Loucy (cell line): ENCODE data around the gene MBNL1.

Experiments
- H2AFZ ChIP-seq: fragments of 200-600 bp; sonication (generic); 2 replicates; pipeline ENCODE4 v1.6.0; 2016; ENCODE audit warnings: antibody characterized with exemption, mild to moderate bottlenecking, low read length, moderate library complexity
- H3F3A ChIP-seq: fragments of 200-600 bp; 2 replicates; pipeline ENCODE4 v1.6.0; 2016; ENCODE audit warnings: antibody characterized with exemption, low read depth, mild to moderate bottlenecking
- H3K27me3 ChIP-seq: fragments of 200-600 bp; sonication (generic); 2 replicates; pipeline ENCODE4 v1.6.1; 2014; ENCODE audit warnings: low read length, mild to moderate bottlenecking; ENCODE audit not compliant: insufficient read depth, poor library complexity, severe bottlenecking
- H3K36me3 ChIP-seq: fragments of 200-600 bp; sonication (generic); 2 replicates; pipeline ENCODE4 v1.6.1; 2016; ENCODE audit warnings: low read length; ENCODE audit not compliant: insufficient read depth
- H3K4me1 ChIP-seq: fragments of 200-600 bp; sonication (generic); 2 replicates; pipeline ENCODE4 v1.5.1; 2014; ENCODE audit warnings: low read length, mild to moderate bottlenecking; ENCODE audit not compliant: insufficient read depth, poor library complexity, severe bottlenecking
- H3K4me2 ChIP-seq: fragments of 200-600 bp; sonication (generic); 2 replicates; pipeline ENCODE4 v1.6.0; 2014; ENCODE audit warnings: antibody characterized with exemption, low read length, low read depth, mild to moderate bottlenecking; ENCODE audit not compliant: poor library complexity, severe bottlenecking
- H3K4me3 ChIP-seq: fragments of 200-600 bp; sonication (generic); 2 replicates; pipeline ENCODE4 v1.5.1; 2014; ENCODE audit warnings: low read length, mild to moderate bottlenecking, mixed read lengths; ENCODE audit not compliant: poor library complexity, severe bottlenecking
- H3K79me2 ChIP-seq: fragments of 200-600 bp; sonication (generic); 2 replicates; pipeline ENCODE4 v1.6.1; 2014; ENCODE audit warnings: low read length; ENCODE audit not compliant: insufficient read depth
- H3K9ac ChIP-seq: fragments of 200-600 bp; sonication (generic); 2 replicates; pipeline ENCODE4 v1.6.0; 2014; ENCODE audit warnings: mild to moderate bottlenecking, low read depth, low read length, moderate library complexity; ENCODE audit not compliant: poor library complexity, severe bottlenecking
- H3K9me2 ChIP-seq: fragments of 200-600 bp; sonication (generic); replicated peaks from 2 replicates; pipeline ENCODE4 v1.6.1; 2016; ENCODE audit warnings: low read depth, low read length, mixed read lengths
- H3K9me3 ChIP-seq: fragments of 200-600 bp; sonication (generic); 2 replicates; pipeline ENCODE4 v1.6.1; 2014; ENCODE audit warnings: mild to moderate bottlenecking, antibody characterized with exemption, low read length, low read depth; ENCODE audit not compliant: insufficient read depth
- H4K20me1 ChIP-seq: fragments of 200-600 bp; sonication (generic); 2 replicates; pipeline ENCODE4 v1.6.0; 2014; ENCODE audit warnings: antibody characterized with exemption, low read length, mild to moderate bottlenecking; ENCODE audit not compliant: insufficient read depth, poor library complexity, severe bottlenecking
- CTCF ChIP-seq: fragments of 200-600 bp; sonication (generic); conservative IDR thresholded peaks from 2 replicates; pipeline ENCODE4 v1.5.1; 2014; ENCODE audit warnings: mild to moderate bottlenecking, antibody characterized with exemption, low read length
- EZH2phosphoT487 ChIP-seq: fragments of 200-600 bp; IDR thresholded peaks from 2 replicates; pipeline ENCODE4 v1.6.1; 2018; ENCODE audit warnings: antibody characterized with exemption, mild to moderate bottlenecking, moderate library complexity, borderline replicate concordance

Gene MBNL1

GRCh38 chr3:152457500-152458375 is 189.0 kb downstream of the MBNL1 start:
- Histone ChIP-seq H3K9me3 (no peaks in the 10 kb centered on the region), H3K9ac (no peak overlapping the region), H3F3A (no peaks in the 10 kb centered on the region), H3K79me2 (no peaks in the 10 kb centered on the region; the same call in 1 of the 2 replicates), H3K4me2 (no peak overlapping the region), H3K4me1 (peaks cover 10% of the 10 kb centered on the region), H3K4me3 (no peak overlapping the region), H3K27me3 (no peaks in the 10 kb centered on the region), H2AFZ (no peak overlapping the region), H3K36me3 (peaks cover 72% of the 10 kb centered on the region), H3K9me2 (no peaks in the 10 kb centered on the region), H4K20me1 (peaks cover 7% of the 10 kb centered on the region)
- TF ChIP-seq EZH2phosphoT487: no peak
- TF ChIP-seq CTCF: no peak

GRCh38 chr3:152458376-152459117 is 189.8 kb downstream of the MBNL1 start:
- H3K9ac ChIP-seq: no peak overlapping the region
- no peaks in the 10 kb centered on the region for H3K9me2 ChIP-seq
- peaks cover 10% of the 10 kb centered on the region for H3K4me1 ChIP-seq
- no peaks in the 10 kb centered on the region for H3K27me3 ChIP-seq
- no peaks in the 10 kb centered on the region for H3F3A ChIP-seq
- H3K9me3 ChIP-seq: no peaks in the 10 kb centered on the region
- peaks cover 7% of the 10 kb centered on the region for H4K20me1 ChIP-seq
- H3K4me3 ChIP-seq: no peak overlapping the region
- H3K36me3 ChIP-seq: peaks cover 73% of the 10 kb centered on the region
- TF ChIP-seq CTCF (no peak), EZH2phosphoT487 (no peak)
- H3K79me2 ChIP-seq: no peaks in the 10 kb centered on the region; the same call in 1 of the 2 replicates
- no peak overlapping the region for H3K4me2 ChIP-seq
- no peak overlapping the region for H2AFZ ChIP-seq

- Histone ChIP-seq H3K79me2 (no peaks in the 10 kb centered on the region), H3K36me3 (peaks cover 76% of the 10 kb centered on the region), H3K4me2 (no peak overlapping the region), H3K4me1 (peaks cover 10% of the 10 kb centered on the region), H3F3A (no peaks in the 10 kb centered on the region), H3K9me2 (no peaks in the 10 kb centered on the region), H3K9me3 (no peaks in the 10 kb centered on the region), H3K9ac (no peak overlapping the region), H2AFZ (no peak overlapping the region), H3K27me3 (no peaks in the 10 kb centered on the region), H4K20me1 (peaks cover 7% of the 10 kb centered on the region), H3K4me3 (no peak overlapping the region)
- no peak for TF ChIP-seq CTCF
- TF ChIP-seq EZH2phosphoT487: no peak
Measured at GRCh38 chr3:152459118-152459515, 190.4 kb downstream of the MBNL1 start.
